ENCODE measurements around the gene NECAB3. TPM values are rescaled to one million over a fixed set of nuclear protein-coding genes. Genes with fewer than 3 reads are reported as not detected.

The NECAB3 gene
- total RNA-seq, 4 donors from 2014 or later: 5.6 to 44.3 (median 20.4) TPM

DNA sequence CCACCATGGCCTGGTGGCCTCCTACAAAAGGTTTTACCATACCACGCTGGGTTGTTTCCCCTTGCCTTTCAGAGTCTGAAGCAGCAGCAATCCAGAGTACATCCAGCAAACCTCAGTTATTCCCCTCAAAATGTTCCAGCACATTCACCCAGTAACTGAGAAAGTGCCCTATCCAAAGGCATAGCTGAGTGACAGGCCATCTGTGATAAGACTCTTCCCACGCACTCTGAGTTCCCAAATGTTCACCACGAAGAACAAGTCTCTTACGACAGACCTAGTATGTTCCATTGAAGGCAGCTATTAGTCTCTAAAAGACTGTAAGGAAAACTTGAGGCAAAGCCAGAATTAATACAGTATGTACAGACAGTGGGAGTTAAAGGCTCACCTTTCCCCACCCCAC is 43.7 kb downstream of the NECAB3 start:
- Histone ChIP-seq H3K27ac (no peak overlapping the region), H3K36me3 (no peaks in the 10 kb centered on the region), H3K4me1 (no peaks in the 10 kb centered on the region), H3K4me3 (no peak overlapping the region), H3K27me3 (no peaks in the 10 kb centered on the region), H3K9me3 (no peaks in the 10 kb centered on the region)
- intact Hi-C loops (cut with DNase I; ENCODE audit: low total_unique reads): no loop called here
- TF ChIP-seq POLR2A (IDR thresholded peaks at IDR 0.05): no peak
- TF ChIP-seq, protein P1, sequence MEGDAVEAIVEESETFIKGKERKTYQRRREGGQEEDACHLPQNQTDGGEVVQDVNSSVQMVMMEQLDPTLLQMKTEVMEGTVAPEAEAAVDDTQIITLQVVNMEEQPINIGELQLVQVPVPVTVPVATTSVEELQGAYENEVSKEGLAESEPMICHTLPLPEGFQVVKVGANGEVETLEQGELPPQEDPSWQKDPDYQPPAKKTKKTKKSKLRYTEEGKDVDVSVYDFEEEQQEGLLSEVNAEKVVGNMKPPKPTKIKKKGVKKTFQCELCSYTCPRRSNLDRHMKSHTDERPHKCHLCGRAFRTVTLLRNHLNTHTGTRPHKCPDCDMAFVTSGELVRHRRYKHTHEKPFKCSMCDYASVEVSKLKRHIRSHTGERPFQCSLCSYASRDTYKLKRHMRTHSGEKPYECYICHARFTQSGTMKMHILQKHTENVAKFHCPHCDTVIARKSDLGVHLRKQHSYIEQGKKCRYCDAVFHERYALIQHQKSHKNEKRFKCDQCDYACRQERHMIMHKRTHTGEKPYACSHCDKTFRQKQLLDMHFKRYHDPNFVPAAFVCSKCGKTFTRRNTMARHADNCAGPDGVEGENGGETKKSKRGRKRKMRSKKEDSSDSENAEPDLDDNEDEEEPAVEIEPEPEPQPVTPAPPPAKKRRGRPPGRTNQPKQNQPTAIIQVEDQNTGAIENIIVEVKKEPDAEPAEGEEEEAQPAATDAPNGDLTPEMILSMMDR (IDR thresholded peaks at IDR 0.05): no peak
- DNase-seq: no peak

- H3K36me3 ChIP-seq: no peaks in the 10 kb centered on the region
- intact Hi-C loops (cut with DNase I; ENCODE audit: low total_unique reads): no loop called here
Observed at GRCh38 chr20:33629979-33630378, 44.2 kb downstream of the NECAB3 start.

DNA sequence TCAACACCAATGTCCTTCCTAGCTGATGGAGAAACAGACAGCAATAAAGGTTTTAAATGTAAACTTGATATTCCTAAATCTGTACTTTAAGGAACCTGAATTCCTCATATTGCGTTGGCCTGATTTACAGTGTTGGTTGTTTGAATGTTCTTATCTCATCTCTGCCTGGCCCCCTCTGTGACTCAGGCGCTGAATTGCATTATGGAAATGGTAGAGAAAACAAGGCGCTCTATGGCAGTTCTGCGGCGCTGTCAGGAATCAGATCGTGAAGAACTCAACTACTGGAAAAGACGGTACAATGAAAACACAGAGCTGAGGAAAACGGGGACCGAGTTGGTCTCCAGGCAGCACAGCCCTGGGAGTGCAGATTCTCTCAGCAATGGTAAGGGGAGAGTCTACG is 44.7 kb downstream of the NECAB3 start:
- intact Hi-C loops (cut with DNase I; ENCODE audit: low total_unique reads): no loop called here

More at GRCh38 chr20:33629979-33630378, 44.2 kb downstream of the NECAB3 start:
- no peak overlapping the region for H3K4me3 ChIP-seq
- no peak overlapping the region for H3K27ac ChIP-seq
- no peak for DNase-seq
- no peaks in the 10 kb centered on the region for H3K9me3 ChIP-seq
- H3K4me1 ChIP-seq: no peaks in the 10 kb centered on the region
- TF ChIP-seq, protein P1 (IDR thresholded peaks at IDR 0.05): no peak
- no peak for TF ChIP-seq POLR2A (IDR thresholded peaks at IDR 0.05)
- no peaks in the 10 kb centered on the region for H3K27me3 ChIP-seq

GRCh38 chr20:33627577-33628216 is 46.5 kb downstream of the NECAB3 start:
- intact Hi-C loops (cut with DNase I; ENCODE audit: low total_unique reads): no loop called here
- Histone ChIP-seq H3K27me3 (no peaks in the 10 kb centered on the region), H3K4me1 (no peaks in the 10 kb centered on the region), H3K4me3 (no peak overlapping the region), H3K9me3 (no peaks in the 10 kb centered on the region), H3K36me3 (no peaks in the 10 kb centered on the region), H3K27ac (no peak overlapping the region)
- TF ChIP-seq, protein P1 (IDR thresholded peaks at IDR 0.05): no peak
- TF ChIP-seq POLR2A (IDR thresholded peaks at IDR 0.05): no peak
- DNase-seq: no peak

More for the DNA sequence above, 44.7 kb downstream of the NECAB3 start:
- no peaks in the 10 kb centered on the region for H3K27me3 ChIP-seq
- no peak for DNase-seq
- H3K27ac ChIP-seq: no peak overlapping the region
- no peak overlapping the region for H3K4me3 ChIP-seq
- no peaks in the 10 kb centered on the region for H3K36me3 ChIP-seq
- H3K4me1 ChIP-seq: no peaks in the 10 kb centered on the region
- TF ChIP-seq, protein P1 (IDR thresholded peaks at IDR 0.05): no peak
- TF ChIP-seq POLR2A (IDR thresholded peaks at IDR 0.05): no peak
- H3K9me3 ChIP-seq: no peaks in the 10 kb centered on the region

DNA sequence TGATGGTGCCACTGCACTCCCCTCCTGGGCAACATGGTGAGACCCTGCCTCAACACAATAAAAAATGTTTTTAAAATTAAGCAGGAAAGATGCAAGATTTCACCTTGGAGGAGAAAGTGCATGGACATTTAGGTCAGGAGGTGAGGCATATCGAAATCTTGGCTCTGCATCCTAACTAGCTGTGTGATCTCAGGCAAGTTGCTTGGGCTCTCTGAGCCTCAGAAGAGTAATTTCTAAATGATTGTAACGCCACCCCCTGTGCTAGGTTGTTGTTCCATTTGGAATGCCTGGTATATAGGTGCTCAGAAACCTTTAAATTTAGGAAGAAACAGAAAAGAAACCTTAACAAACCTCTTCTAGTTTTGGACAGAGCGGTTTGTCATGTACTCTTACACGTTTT is 48.0 kb downstream of the NECAB3 start:
- Histone ChIP-seq H3K4me3 (no peak overlapping the region), H3K36me3 (no peaks in the 10 kb centered on the region), H3K9me3 (no peaks in the 10 kb centered on the region), H3K4me1 (no peaks in the 10 kb centered on the region), H3K27me3 (no peaks in the 10 kb centered on the region), H3K27ac (no peak overlapping the region)
- TF ChIP-seq POLR2A (IDR thresholded peaks at IDR 0.05): no peak
- TF ChIP-seq, protein P1 (IDR thresholded peaks at IDR 0.05): no peak
- intact Hi-C loops (cut with DNase I; ENCODE audit: low total_unique reads): no loop called here
- DNase-seq: no peak

All from uterus (tissue), 4 donors.